ENCODE measurements around the gene IL2RA.

The IL2RA gene

GRCh38 chr10:6069081-6069931 lies 7.1 kb upstream of the IL2RA start:
- TF ChIP-seq CTCF (IDR thresholded peaks at IDR 0.05), result no peak

GRCh38 chr10:6068422-6068821 lies 6.3 kb upstream of the IL2RA start:
- TF ChIP-seq CTCF (IDR thresholded peaks at IDR 0.05), result no peak

GRCh38 chr10:6068006-6068405 lies 5.8 kb upstream of the IL2RA start:
- TF ChIP-seq CTCF (IDR thresholded peaks at IDR 0.05), result no peak

- TF ChIP-seq CTCF (IDR thresholded peaks at IDR 0.05), result no peak
Measured at GRCh38 chr10:6067457-6067856, 5.3 kb upstream of the IL2RA start.

- no peak for TF ChIP-seq CTCF (IDR thresholded peaks at IDR 0.05)
Measured at GRCh38 chr10:6065835-6066234, 3.7 kb upstream of the IL2RA start.

- TF ChIP-seq CTCF (IDR thresholded peaks at IDR 0.05), result no peak
Measured at GRCh38 chr10:6065406-6065805, 3.2 kb upstream of the IL2RA start.

- TF ChIP-seq CTCF (IDR thresholded peaks at IDR 0.05), result no peak
Measured at GRCh38 chr10:6064119-6064518, 2.0 kb upstream of the IL2RA start.
